ENCODE measurements around the gene RUNX1. TPM values are rescaled to one million over a fixed set of nuclear protein-coding genes. Genes with fewer than 3 reads are reported as not detected.

Gene RUNX1
- total and polyA plus RNA-seq, 2 of the 13 experiments (the other 11 are each of a cell fraction or from before 2014, with no cell fraction given), result 5.4 to 6.4 TPM

DNA sequence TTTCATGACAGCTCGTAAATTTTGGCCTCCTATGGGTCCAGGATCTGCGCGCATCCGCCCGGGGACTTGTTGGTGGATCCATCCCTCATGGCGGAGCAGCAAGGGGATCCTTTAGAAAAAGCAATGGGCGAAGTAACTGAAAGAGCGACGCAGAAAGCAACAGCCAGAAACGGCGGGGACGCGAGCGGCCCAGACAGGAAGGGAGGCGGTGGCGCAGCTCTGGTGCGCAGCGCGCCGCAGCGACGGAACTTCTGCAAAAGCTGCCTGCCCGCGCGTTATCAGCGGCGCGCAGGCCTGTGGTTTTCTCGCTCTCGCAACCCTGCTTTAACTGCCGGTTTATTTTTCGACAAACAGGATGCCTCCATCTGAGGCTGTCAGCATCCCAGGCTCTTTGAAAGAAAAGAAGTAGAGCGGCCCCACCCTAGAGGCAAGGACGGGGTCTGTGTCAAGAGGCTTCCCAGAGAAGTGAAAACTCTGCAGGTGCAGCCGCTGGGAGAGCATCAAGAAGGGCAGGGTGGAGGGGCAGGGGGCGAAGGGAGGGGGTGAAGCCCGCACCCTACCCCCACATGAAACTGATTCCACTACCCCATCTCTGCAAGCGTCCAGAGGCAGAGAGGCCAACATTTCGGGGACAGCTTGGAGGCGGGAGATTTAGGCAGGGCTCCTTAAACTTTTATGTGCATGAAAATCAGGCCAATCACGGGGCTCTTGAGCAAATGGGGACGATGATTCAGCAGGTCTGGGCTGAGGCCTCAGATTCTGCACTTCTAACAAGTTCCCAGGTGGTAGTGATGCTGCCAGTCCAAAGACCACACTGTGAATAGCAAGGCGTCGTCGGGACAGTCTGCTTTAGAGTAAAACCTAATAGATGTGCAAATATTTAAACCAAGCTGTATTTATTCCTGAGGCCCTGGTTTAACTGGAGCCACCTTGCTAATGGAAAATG, 22.2 kb downstream of the RUNX1 start (continued):
- TF ChIP-seq, protein P1, sequence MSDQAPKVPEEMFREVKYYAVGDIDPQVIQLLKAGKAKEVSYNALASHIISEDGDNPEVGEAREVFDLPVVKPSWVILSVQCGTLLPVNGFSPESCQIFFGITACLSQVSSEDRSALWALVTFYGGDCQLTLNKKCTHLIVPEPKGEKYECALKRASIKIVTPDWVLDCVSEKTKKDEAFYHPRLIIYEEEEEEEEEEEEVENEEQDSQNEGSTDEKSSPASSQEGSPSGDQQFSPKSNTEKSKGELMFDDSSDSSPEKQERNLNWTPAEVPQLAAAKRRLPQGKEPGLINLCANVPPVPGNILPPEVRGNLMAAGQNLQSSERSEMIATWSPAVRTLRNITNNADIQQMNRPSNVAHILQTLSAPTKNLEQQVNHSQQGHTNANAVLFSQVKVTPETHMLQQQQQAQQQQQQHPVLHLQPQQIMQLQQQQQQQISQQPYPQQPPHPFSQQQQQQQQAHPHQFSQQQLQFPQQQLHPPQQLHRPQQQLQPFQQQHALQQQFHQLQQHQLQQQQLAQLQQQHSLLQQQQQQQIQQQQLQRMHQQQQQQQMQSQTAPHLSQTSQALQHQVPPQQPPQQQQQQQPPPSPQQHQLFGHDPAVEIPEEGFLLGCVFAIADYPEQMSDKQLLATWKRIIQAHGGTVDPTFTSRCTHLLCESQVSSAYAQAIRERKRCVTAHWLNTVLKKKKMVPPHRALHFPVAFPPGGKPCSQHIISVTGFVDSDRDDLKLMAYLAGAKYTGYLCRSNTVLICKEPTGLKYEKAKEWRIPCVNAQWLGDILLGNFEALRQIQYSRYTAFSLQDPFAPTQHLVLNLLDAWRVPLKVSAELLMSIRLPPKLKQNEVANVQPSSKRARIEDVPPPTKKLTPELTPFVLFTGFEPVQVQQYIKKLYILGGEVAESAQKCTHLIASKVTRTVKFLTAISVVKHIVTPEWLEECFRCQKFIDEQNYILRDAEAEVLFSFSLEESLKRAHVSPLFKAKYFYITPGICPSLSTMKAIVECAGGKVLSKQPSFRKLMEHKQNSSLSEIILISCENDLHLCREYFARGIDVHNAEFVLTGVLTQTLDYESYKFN (CRISPR knock-in tag; conservative IDR thresholded peaks at IDR 0.05), result peak; percentile 79
- TF ChIP-seq SRF (IDR thresholded peaks at IDR 0.05; ENCODE audit: low read depth, low read length) (no peak), TEAD3 (CRISPR knock-in tag; optimal IDR thresholded peaks at IDR 0.05; ENCODE audit: borderline replicate concordance) (peak; percentile 49), RFX5 (IDR thresholded peaks at IDR 0.05; ENCODE audit: low read depth, low read length) (no peak), NR2F2 (IDR thresholded peaks at IDR 0.05; ENCODE audit: borderline replicate concordance, low read depth) (peak; percentile 36; the same call in 1 of the 2 replicates), HES4 (CRISPR knock-in tag; IDR thresholded peaks at IDR 0.05; ENCODE audit: borderline replicate concordance) (0 out of 2 replicates have a peak, but pooled peaks have one; percentile 23), RXRB (CRISPR knock-in tag; IDR thresholded peaks at IDR 0.05; ENCODE audit: borderline replicate concordance) (0 out of 2 replicates have a peak, but pooled peaks have one; percentile 15), FOSL2 (CRISPR knock-in tag; IDR thresholded peaks at IDR 0.05) (peak; percentile 73), ZNF251 (CRISPR knock-in tag; IDR thresholded peaks at IDR 0.05) (no peak), EP300 (IDR thresholded peaks at IDR 0.05; ENCODE audit: low read depth in 2 of 2, low read length in 2 of 2) (peak; percentile 39 to 80; a peak in 2 of 4 replicates), EP300 (CRISPR knock-in tag; IDR thresholded peaks at IDR 0.05; ENCODE audit: borderline replicate concordance) (no peak; the same call in 1 of the 2 replicates), MATR3 (CRISPR knock-in tag; IDR thresholded peaks at IDR 0.05) (no peak), SETDB1 (CRISPR knock-in tag; IDR thresholded peaks at IDR 0.05; ENCODE audit: borderline replicate concordance) (no peak), ASH2L (IDR thresholded peaks at IDR 0.05; ENCODE audit: insufficient read length, low read depth, low read length) (peak; percentile 32), HNRNPLL (IDR thresholded peaks at IDR 0.05; ENCODE audit: low read depth, low read length, poor library complexity, severe bottlenecking) (peak; percentile 37), ZNF331 (CRISPR knock-in tag; IDR thresholded peaks at IDR 0.05) (peak; percentile 47; the same call in 1 of the 2 replicates), ZNF33B (CRISPR knock-in tag; IDR thresholded peaks at IDR 0.05) (no peak)
- TF ChIP-seq, protein P2, sequence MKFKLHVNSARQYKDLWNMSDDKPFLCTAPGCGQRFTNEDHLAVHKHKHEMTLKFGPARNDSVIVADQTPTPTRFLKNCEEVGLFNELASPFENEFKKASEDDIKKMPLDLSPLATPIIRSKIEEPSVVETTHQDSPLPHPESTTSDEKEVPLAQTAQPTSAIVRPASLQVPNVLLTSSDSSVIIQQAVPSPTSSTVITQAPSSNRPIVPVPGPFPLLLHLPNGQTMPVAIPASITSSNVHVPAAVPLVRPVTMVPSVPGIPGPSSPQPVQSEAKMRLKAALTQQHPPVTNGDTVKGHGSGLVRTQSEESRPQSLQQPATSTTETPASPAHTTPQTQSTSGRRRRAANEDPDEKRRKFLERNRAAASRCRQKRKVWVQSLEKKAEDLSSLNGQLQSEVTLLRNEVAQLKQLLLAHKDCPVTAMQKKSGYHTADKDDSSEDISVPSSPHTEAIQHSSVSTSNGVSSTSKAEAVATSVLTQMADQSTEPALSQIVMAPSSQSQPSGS (CRISPR knock-in tag; IDR thresholded peaks at IDR 0.05), result 0 out of 2 replicates have a peak, but pooled peaks have one; percentile 28
- TF ChIP-seq, protein P3, sequence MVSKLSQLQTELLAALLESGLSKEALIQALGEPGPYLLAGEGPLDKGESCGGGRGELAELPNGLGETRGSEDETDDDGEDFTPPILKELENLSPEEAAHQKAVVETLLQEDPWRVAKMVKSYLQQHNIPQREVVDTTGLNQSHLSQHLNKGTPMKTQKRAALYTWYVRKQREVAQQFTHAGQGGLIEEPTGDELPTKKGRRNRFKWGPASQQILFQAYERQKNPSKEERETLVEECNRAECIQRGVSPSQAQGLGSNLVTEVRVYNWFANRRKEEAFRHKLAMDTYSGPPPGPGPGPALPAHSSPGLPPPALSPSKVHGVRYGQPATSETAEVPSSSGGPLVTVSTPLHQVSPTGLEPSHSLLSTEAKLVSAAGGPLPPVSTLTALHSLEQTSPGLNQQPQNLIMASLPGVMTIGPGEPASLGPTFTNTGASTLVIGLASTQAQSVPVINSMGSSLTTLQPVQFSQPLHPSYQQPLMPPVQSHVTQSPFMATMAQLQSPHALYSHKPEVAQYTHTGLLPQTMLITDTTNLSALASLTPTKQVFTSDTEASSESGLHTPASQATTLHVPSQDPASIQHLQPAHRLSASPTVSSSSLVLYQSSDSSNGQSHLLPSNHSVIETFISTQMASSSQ (IDR thresholded peaks at IDR 0.05; ENCODE audit: low read depth), result peak; percentile 54
- TF ChIP-seq, protein P3 (CRISPR knock-in tag; IDR thresholded peaks at IDR 0.05; ENCODE audit: borderline replicate concordance), result 0 out of 2 replicates have a peak, but pooled peaks have one; percentile 39

Data from HepG2 (cell line).